MM.1S (cell line): ENCODE data around the gene ANKMY1.

Experiments used
- DNase-seq: peaks from one replicate; pipeline ENCODE4 v3.0.0-alpha.2; 2015
- H2AFZ ChIP-seq: fragments of 300-600 bp; sonication (generic); 2 replicates; pipeline ENCODE4 v1.6.0; 2016; ENCODE audit warnings: antibody characterized with exemption, low read length
- H3F3A ChIP-seq: fragments of 300-600 bp; sonication (generic); 2 replicates; pipeline ENCODE4 v1.6.1; 2016; ENCODE audit warnings: mild to moderate bottlenecking, antibody characterized with exemption, low read length, moderate library complexity, mixed read lengths; ENCODE audit not compliant: insufficient read depth
- H3K27ac ChIP-seq: fragments of 300-600 bp; sonication (generic); 2 replicates; pipeline ENCODE4 v1.5.1; 2016; ENCODE audit warnings: mild to moderate bottlenecking, low read length
- H3K27me3 ChIP-seq: fragments of 300-600 bp; sonication (generic); replicated peaks from 2 replicates; pipeline ENCODE4 v1.6.0; 2016; ENCODE audit warnings: low read length; ENCODE audit not compliant: insufficient read depth
- H3K36me3 ChIP-seq: fragments of 300-600 bp; sonication (generic); replicated peaks from 2 replicates; pipeline ENCODE4 v1.6.1; 2016; ENCODE audit warnings: mild to moderate bottlenecking, low read length, mixed read lengths; ENCODE audit not compliant: insufficient read depth
- H3K4me1 ChIP-seq: fragments of 300-600 bp; sonication (generic); 2 replicates; pipeline ENCODE4 v1.6.1; 2016; ENCODE audit warnings: low read length, mixed read lengths
- H3K4me2 ChIP-seq: fragments of 300-600 bp; sonication (generic); 2 replicates; pipeline ENCODE4 v1.6.0; 2016; ENCODE audit warnings: low read depth, low read length
- H3K4me3 ChIP-seq: fragments of 300-600 bp; sonication (generic); 2 replicates; pipeline ENCODE4 v1.5.1; 2016; ENCODE audit warnings: low read length, mixed read lengths
- H3K79me2 ChIP-seq: fragments of 300-600 bp; sonication (generic); 2 replicates; pipeline ENCODE4 v1.6.1; 2016; ENCODE audit warnings: mixed run types, low read length, mixed read lengths
- H3K9ac ChIP-seq: fragments of 300-600 bp; sonication (generic); 2 replicates; pipeline ENCODE4 v1.6.1; 2016; ENCODE audit warnings: low read length, mixed read lengths
- H3K9me2 ChIP-seq: fragments of 300-600 bp; sonication (generic); replicated peaks from 2 replicates; pipeline ENCODE4 v1.6.1; 2016; ENCODE audit warnings: mild to moderate bottlenecking, low read length, mixed read lengths; ENCODE audit not compliant: insufficient read depth
- H3K9me3 ChIP-seq: fragments of 300-600 bp; sonication (generic); replicated peaks from 2 replicates; pipeline ENCODE4 v1.6.1; 2016; ENCODE audit warnings: mild to moderate bottlenecking, low read length, mixed read lengths; ENCODE audit not compliant: insufficient read depth
- H4K20me1 ChIP-seq: fragments of 300-600 bp; sonication (generic); 2 replicates; pipeline ENCODE4 v1.6.1; 2016; ENCODE audit warnings: mild to moderate bottlenecking, low read length, moderate library complexity, mixed read lengths; ENCODE audit not compliant: insufficient read depth
- CTCF ChIP-seq: fragments of 300-600 bp; sonication (generic); IDR thresholded peaks from 2 replicates; pipeline ENCODE4 v1.5.1; 2016; ENCODE audit warnings: antibody characterized with exemption, low read length, mixed read lengths
- EZH2 ChIP-seq: fragments of 300-600 bp; sonication (generic); optimal IDR thresholded peaks from 2 replicates; pipeline ENCODE3; 2017; ENCODE audit warnings: low read depth, mild to moderate bottlenecking, antibody characterized with exemption, low read length, mixed read lengths
- EZH2phosphoT487 ChIP-seq: fragments of 300-600 bp; sonication (generic); IDR thresholded peaks from 2 replicates; pipeline ENCODE4 v1.6.1; 2018; ENCODE audit warnings: antibody characterized with exemption, low read length

The ANKMY1 gene

GRCh38 chr2:240450532-240451107 is 107.2 kb downstream of the ANKMY1 start:
- Histone ChIP-seq H3K4me1 (no peaks in the 10 kb centered on the region), H3K9ac (no peak overlapping the region), H3K4me2 (no peak overlapping the region)

GRCh38 chr2:240449764-240450531 is 107.8 kb downstream of the ANKMY1 start:
- no peak overlapping the region for H3K4me3 ChIP-seq
- no peaks in the 10 kb centered on the region for H3K36me3 ChIP-seq
- H3K9me2 ChIP-seq: no peaks in the 10 kb centered on the region
- H3K27ac ChIP-seq: no peak overlapping the region
- H3K4me1 ChIP-seq: no peaks in the 10 kb centered on the region
- H3K4me2 ChIP-seq: no peak overlapping the region
- DNase-seq: no peak
- TF ChIP-seq EZH2phosphoT487: no peak
- no peak for TF ChIP-seq EZH2
- TF ChIP-seq CTCF: no peak
- H3K79me2 ChIP-seq: no peaks in the 10 kb centered on the region
- no peaks in the 10 kb centered on the region for H3F3A ChIP-seq
- H3K9me3 ChIP-seq: no peaks in the 10 kb centered on the region
- H3K9ac ChIP-seq: no peak overlapping the region
- no peaks in the 10 kb centered on the region for H4K20me1 ChIP-seq
- H2AFZ ChIP-seq: no peak overlapping the region
- H3K27me3 ChIP-seq: peaks cover 36% of the 10 kb centered on the region

More at GRCh38 chr2:240450532-240451107, 107.2 kb downstream of the ANKMY1 start:
- H3K36me3 ChIP-seq: no peaks in the 10 kb centered on the region
- TF ChIP-seq EZH2: no peak
- TF ChIP-seq CTCF: no peak
- TF ChIP-seq EZH2phosphoT487: no peak
- no peak overlapping the region for H3K27ac ChIP-seq
- no peaks in the 10 kb centered on the region for H4K20me1 ChIP-seq
- no peak overlapping the region for H2AFZ ChIP-seq
- H3F3A ChIP-seq: no peaks in the 10 kb centered on the region
- no peaks in the 10 kb centered on the region for H3K9me3 ChIP-seq
- no peak for DNase-seq
- H3K4me3 ChIP-seq: no peak overlapping the region
- H3K79me2 ChIP-seq: no peaks in the 10 kb centered on the region
- peaks cover 36% of the 10 kb centered on the region for H3K27me3 ChIP-seq
- H3K9me2 ChIP-seq: no peaks in the 10 kb centered on the region

- no peaks in the 10 kb centered on the region for H3K9me2 ChIP-seq
- H3K27ac ChIP-seq: no peak overlapping the region
- no peaks in the 10 kb centered on the region for H3K36me3 ChIP-seq
- H3K4me2 ChIP-seq: no peak overlapping the region
- DNase-seq: no peak
- H3K4me1 ChIP-seq: no peaks in the 10 kb centered on the region
- H3K9ac ChIP-seq: no peak overlapping the region
- H3F3A ChIP-seq: no peaks in the 10 kb centered on the region
- H3K9me3 ChIP-seq: no peaks in the 10 kb centered on the region
- no peak for TF ChIP-seq CTCF
- TF ChIP-seq EZH2: no peak
- TF ChIP-seq EZH2phosphoT487: no peak
- H2AFZ ChIP-seq: no peak overlapping the region
- no peaks in the 10 kb centered on the region for H3K79me2 ChIP-seq
- H3K4me3 ChIP-seq: no peak overlapping the region
- peaks cover 31% of the 10 kb centered on the region for H3K27me3 ChIP-seq
- H4K20me1 ChIP-seq: no peaks in the 10 kb centered on the region
These were observed 109.2 kb downstream of the ANKMY1 start for GRCh38 chr2:240448387-240449274.
